ENCODE measurements around the gene ABHD1.

Gene ABHD1

DNA sequence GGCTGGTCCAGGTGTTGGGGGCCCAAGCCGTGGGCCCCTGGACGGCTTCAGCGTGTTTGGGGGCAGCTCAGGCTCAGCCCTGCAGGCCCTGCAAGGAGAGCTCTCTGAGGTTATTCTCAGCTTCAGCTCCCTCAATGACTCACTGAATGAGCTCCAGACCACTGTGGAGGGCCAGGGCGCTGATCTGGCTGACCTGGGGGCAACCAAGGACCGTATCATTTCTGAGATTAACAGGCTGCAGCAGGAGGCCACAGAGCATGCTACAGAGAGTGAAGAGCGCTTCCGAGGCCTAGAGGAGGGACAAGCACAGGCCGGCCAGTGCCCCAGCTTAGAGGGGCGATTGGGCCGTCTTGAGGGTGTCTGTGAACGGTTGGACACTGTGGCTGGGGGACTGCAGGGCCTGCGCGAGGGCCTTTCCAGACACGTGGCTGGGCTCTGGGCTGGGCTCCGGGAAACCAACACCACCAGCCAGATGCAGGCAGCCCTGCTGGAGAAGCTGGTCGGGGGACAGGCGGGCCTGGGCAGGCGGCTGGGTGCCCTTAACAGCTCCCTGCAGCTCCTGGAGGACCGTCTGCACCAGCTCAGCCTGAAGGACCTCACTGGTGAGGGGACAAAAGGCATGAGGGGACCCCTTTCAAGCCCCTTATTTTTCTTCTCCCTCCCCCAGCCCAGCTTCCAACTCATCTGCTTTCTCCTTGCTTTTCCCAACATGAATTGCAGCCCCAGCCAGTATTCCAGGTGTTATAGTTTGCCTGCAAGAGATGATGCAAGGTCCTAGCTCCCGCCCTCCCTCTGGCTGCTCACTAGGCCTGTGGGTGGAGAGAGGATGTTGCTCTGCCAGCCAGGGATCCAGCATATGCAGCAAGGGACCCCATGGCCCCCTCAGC, 40.0 kb upstream of the ABHD1 start:
- Histone ChIP-seq H3K27me3 (ENCODE audit: insufficient read depth, poor library complexity, severe bottlenecking) (no peaks in the 10 kb centered on the region), H3K27ac (replicated peaks) (no peak overlapping the region), H3K4me3 (replicated peaks; ENCODE audit: insufficient read depth, low read length) (no peak overlapping the region)
- TF ChIP-seq GABPA (IDR thresholded peaks at IDR 0.05; ENCODE audit: low read depth) (no peak), SPI1 (IDR thresholded peaks at IDR 0.05; ENCODE audit: borderline replicate concordance, low read depth) (no peak), POLR2AphosphoS5 (IDR thresholded peaks at IDR 0.05; ENCODE audit: low read depth) (no peak)
- TF ChIP-seq, protein P1, sequence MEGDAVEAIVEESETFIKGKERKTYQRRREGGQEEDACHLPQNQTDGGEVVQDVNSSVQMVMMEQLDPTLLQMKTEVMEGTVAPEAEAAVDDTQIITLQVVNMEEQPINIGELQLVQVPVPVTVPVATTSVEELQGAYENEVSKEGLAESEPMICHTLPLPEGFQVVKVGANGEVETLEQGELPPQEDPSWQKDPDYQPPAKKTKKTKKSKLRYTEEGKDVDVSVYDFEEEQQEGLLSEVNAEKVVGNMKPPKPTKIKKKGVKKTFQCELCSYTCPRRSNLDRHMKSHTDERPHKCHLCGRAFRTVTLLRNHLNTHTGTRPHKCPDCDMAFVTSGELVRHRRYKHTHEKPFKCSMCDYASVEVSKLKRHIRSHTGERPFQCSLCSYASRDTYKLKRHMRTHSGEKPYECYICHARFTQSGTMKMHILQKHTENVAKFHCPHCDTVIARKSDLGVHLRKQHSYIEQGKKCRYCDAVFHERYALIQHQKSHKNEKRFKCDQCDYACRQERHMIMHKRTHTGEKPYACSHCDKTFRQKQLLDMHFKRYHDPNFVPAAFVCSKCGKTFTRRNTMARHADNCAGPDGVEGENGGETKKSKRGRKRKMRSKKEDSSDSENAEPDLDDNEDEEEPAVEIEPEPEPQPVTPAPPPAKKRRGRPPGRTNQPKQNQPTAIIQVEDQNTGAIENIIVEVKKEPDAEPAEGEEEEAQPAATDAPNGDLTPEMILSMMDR (IDR thresholded peaks at IDR 0.05; ENCODE audit: insufficient read depth, low read length) = no peak
- TF ChIP-seq, protein P2, sequence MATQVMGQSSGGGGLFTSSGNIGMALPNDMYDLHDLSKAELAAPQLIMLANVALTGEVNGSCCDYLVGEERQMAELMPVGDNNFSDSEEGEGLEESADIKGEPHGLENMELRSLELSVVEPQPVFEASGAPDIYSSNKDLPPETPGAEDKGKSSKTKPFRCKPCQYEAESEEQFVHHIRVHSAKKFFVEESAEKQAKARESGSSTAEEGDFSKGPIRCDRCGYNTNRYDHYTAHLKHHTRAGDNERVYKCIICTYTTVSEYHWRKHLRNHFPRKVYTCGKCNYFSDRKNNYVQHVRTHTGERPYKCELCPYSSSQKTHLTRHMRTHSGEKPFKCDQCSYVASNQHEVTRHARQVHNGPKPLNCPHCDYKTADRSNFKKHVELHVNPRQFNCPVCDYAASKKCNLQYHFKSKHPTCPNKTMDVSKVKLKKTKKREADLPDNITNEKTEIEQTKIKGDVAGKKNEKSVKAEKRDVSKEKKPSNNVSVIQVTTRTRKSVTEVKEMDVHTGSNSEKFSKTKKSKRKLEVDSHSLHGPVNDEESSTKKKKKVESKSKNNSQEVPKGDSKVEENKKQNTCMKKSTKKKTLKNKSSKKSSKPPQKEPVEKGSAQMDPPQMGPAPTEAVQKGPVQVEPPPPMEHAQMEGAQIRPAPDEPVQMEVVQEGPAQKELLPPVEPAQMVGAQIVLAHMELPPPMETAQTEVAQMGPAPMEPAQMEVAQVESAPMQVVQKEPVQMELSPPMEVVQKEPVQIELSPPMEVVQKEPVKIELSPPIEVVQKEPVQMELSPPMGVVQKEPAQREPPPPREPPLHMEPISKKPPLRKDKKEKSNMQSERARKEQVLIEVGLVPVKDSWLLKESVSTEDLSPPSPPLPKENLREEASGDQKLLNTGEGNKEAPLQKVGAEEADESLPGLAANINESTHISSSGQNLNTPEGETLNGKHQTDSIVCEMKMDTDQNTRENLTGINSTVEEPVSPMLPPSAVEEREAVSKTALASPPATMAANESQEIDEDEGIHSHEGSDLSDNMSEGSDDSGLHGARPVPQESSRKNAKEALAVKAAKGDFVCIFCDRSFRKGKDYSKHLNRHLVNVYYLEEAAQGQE (IDR thresholded peaks at IDR 0.05; ENCODE audit: insufficient replicate concordance, low read depth) = no peak
- DNase-seq (ENCODE audit: low read depth in 1 of 2, low spot score in 1 of 2) = no peak

DNA sequence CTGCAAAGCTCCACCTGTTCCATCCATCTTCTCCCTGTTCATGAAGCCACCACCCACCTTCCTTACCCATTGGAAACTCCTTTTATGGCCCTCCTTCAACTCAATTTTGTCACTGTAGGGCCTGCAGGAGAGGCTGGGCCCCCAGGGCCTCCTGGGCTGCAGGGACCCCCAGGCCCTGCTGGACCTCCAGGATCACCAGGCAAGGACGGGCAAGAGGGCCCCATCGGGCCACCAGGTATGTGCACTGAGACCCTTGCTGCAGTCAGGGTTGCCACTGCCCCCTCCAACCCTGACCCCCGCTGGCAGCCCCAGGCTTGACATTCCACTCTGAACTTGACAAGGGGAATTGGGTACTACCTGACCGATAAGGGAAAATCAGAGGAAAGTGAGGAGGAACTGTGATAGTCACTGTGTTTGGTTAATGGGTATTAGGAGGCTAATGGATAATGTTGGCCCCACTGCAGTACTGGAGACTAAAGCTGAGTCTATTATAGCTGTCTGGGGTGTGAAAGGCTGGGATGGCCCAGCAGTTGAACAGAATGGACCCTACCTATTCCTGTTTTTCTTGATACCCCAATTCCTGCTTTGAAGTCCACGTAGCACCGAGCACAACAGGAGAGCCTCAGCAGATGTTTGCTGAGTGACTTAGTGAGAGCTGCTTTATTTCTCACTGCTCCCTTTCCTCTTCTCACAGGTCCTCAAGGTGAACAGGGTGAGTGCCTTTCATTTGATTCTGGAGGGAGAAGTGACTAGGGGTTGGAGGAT, 39.1 kb upstream of the ABHD1 start:
- no peak overlapping the region for H3K27ac ChIP-seq (replicated peaks)

More for the DNA sequence above, 39.1 kb upstream of the ABHD1 start:
- Histone ChIP-seq H3K4me3 (replicated peaks; ENCODE audit: insufficient read depth, low read length) (no peak overlapping the region), H3K27me3 (ENCODE audit: insufficient read depth, poor library complexity, severe bottlenecking) (no peaks in the 10 kb centered on the region)
- no peak for TF ChIP-seq GABPA (IDR thresholded peaks at IDR 0.05; ENCODE audit: low read depth)
- TF ChIP-seq POLR2AphosphoS5 (IDR thresholded peaks at IDR 0.05; ENCODE audit: low read depth) = no peak
- TF ChIP-seq, protein P1 (IDR thresholded peaks at IDR 0.05; ENCODE audit: insufficient read depth, low read length) = no peak
- no peak for TF ChIP-seq SPI1 (IDR thresholded peaks at IDR 0.05; ENCODE audit: borderline replicate concordance, low read depth)
- TF ChIP-seq, protein P2 (IDR thresholded peaks at IDR 0.05; ENCODE audit: insufficient replicate concordance, low read depth) = no peak
- no peak for DNase-seq (ENCODE audit: low read depth in 1 of 2, low spot score in 1 of 2)
